ENCODE measurements around the gene ZFP1.

GRCh38 chr16:75147968-75148310 lies 385 bp upstream of the ZFP1 start:
- TF ChIP-seq CTCF (IDR thresholded peaks at IDR 0.05), result no peak
- TF ChIP-seq POLR2AphosphoS5 (IDR thresholded peaks at IDR 0.05), result no peak

All from upper lobe of left lung (tissue), 4 donors.